OCI-LY7 (cell line): ENCODE measurements around the gene OPHN1. TPM values are rescaled to one million over a fixed set of nuclear protein-coding genes. Genes with fewer than 3 reads are reported as not detected.

ENCODE experiments used
- BruUV-seq: library from RNA; stranded (reverse); fragments of 400-500 nt; replicated peaks from 2 replicates; lab custom pipeline; 2021; lab: Mats Ljungman, UMichigan
- CTCF ChIA-PET: fragments of 300-600 bp; sonication (Branson Sonifier 250); formaldehyde crosslinking; loops from one replicate; lab custom pipeline; 2022; ENCODE audit warnings: antibody characterized with exemption; ENCODE audit not compliant: unreplicated experiment; lab: Charles Lee
- POLR2A ChIA-PET: fragments of 300-600 bp; sonication (Branson Sonifier 250); formaldehyde crosslinking; loops from one replicate; lab custom pipeline; 2022; ENCODE audit warnings: antibody characterized with exemption; lab: Charles Lee
- DNase-seq: peaks from one replicate; pipeline ENCODE4 v3.0.0-alpha.2; 2015; ENCODE audit warnings: low spot score
- H2AFZ ChIP-seq: fragments of 200-600 bp; sonication (generic), shearing (Covaris generic); 2 replicates; pipeline ENCODE4 v1.6.1; 2014; ENCODE audit warnings: mild to moderate bottlenecking, antibody characterized with exemption, low read length, moderate library complexity
- H3K27ac ChIP-seq: fragments of 200-600 bp; sonication (generic); 2 replicates; pipeline ENCODE4 v1.5.1; 2014; ENCODE audit warnings: mixed run types, low read depth, mild to moderate bottlenecking, moderate library complexity, low read length, inconsistent platforms; ENCODE audit not compliant: poor library complexity, severe bottlenecking
- H3K36me3 ChIP-seq: fragments of 200-600 bp; sonication (generic); 2 replicates; pipeline ENCODE4 v1.6.1; 2014; ENCODE audit warnings: mild to moderate bottlenecking, antibody characterized with exemption, low read length, moderate library complexity, mixed read lengths; ENCODE audit not compliant: insufficient read depth
- H3K4me1 ChIP-seq: fragments of 200-600 bp; sonication (generic); 2 replicates; pipeline ENCODE4 v1.5.1; 2014; ENCODE audit warnings: mild to moderate bottlenecking, low read length; ENCODE audit not compliant: insufficient read depth, poor library complexity, severe bottlenecking
- H3K4me2 ChIP-seq: fragments of 200-600 bp; sonication (generic); 2 replicates; pipeline ENCODE4 v1.6.1; 2014; ENCODE audit warnings: mild to moderate bottlenecking, low read length
- H3K4me3 ChIP-seq: fragments of 200-600 bp; sonication (generic); 2 replicates; pipeline ENCODE4 v1.5.1; 2014; ENCODE audit warnings: mild to moderate bottlenecking, low read depth, low read length; ENCODE audit not compliant: poor library complexity, severe bottlenecking
- H3K79me2 ChIP-seq: fragments of 200-600 bp; sonication (generic); 2 replicates; pipeline ENCODE4 v1.6.1; 2016; ENCODE audit warnings: low read depth, mild to moderate bottlenecking, low read length, moderate library complexity, mixed read lengths; ENCODE audit not compliant: insufficient read depth
- H3K9me2 ChIP-seq: fragments of 200-600 bp; sonication (generic); 2 replicates; pipeline ENCODE4 v1.6.1; 2016; ENCODE audit warnings: mild to moderate bottlenecking, low read length, mixed read lengths; ENCODE audit not compliant: insufficient read depth
- H3K9me3 ChIP-seq: fragments of 200-600 bp; sonication (generic); 2 replicates; pipeline ENCODE4 v1.6.1; 2014; ENCODE audit warnings: mild to moderate bottlenecking, mixed run types, low read length, mixed read lengths
- H4K20me1 ChIP-seq: fragments of 200-600 bp; sonication (generic); 2 replicates; pipeline ENCODE4 v1.6.1; 2014; ENCODE audit warnings: mild to moderate bottlenecking, antibody characterized with exemption, low read length, moderate library complexity, mixed read lengths; ENCODE audit not compliant: insufficient read depth
- CTCF ChIP-seq: fragments of 200-600 bp; sonication (generic); conservative IDR thresholded peaks from 2 replicates; pipeline ENCODE4 v1.5.1; 2014; ENCODE audit warnings: mild to moderate bottlenecking, antibody characterized with exemption, low read length, moderate library complexity, mixed read lengths
- EZH2phosphoT487 ChIP-seq: fragments of 200-600 bp; sonication (generic); IDR thresholded peaks from 2 replicates; pipeline ENCODE4 v1.6.1; 2018; ENCODE audit warnings: low read depth, borderline replicate concordance, mild to moderate bottlenecking, mixed run types, antibody characterized with exemption, low read length, moderate library complexity, mixed read lengths
- intact Hi-C: fragments of 100-400 bp; cut with micrococcal nuclease; formaldehyde crosslinking; loops from one replicate; pipeline ENCODE4 v1.10.0; 2022; ENCODE audit not compliant: unreplicated experiment
- total RNA-seq, 2 experiments: library from RNA; depleted of rRNA in 1 of 2; stranded (reverse); fragments of >200 nt in 1 of 2; shearing (Covaris generic) in 1 of 2; gene quantifications; 2 replicates each; pipeline ENCODE4 v1.2.3, GENCODE V29; 2014 to 2022

The OPHN1 gene
- total RNA-seq, 2 experiments from 2014 or later = not detected

- BruUV-seq = no TSS peak
- no peak overlapping the region for H2AFZ ChIP-seq
- H3K9me2 ChIP-seq = no peaks in the 10 kb centered on the region
- H3K4me1 ChIP-seq = no peaks in the 10 kb centered on the region
- no peak overlapping the region for H3K27ac ChIP-seq
- ChIA-PET CTCF (no interaction called here), POLR2A (no interaction called here)
- no peaks in the 10 kb centered on the region for H3K9me3 ChIP-seq
- TF ChIP-seq CTCF (no peak), EZH2phosphoT487 (no peak)
- H4K20me1 ChIP-seq = no peaks in the 10 kb centered on the region
- no peak for DNase-seq
- H3K79me2 ChIP-seq = no peaks in the 10 kb centered on the region
- H3K36me3 ChIP-seq = no peaks in the 10 kb centered on the region
- intact Hi-C loops = no loop called here
- H3K4me2 ChIP-seq = no peak overlapping the region
- no peak overlapping the region for H3K4me3 ChIP-seq
Measured at GRCh38 chrX:68109162-68109561, 324.1 kb downstream of the OPHN1 start.

- CTCF ChIA-PET = no interaction called here
- H3K27ac ChIP-seq = no peak overlapping the region
- no peak for DNase-seq
- POLR2A ChIA-PET = no interaction called here
- H3K9me2 ChIP-seq = no peaks in the 10 kb centered on the region
- H3K9me3 ChIP-seq = no peaks in the 10 kb centered on the region
- no peaks in the 10 kb centered on the region for H3K36me3 ChIP-seq
- H3K4me1 ChIP-seq = no peaks in the 10 kb centered on the region
- no peak for TF ChIP-seq EZH2phosphoT487
- no peak for TF ChIP-seq CTCF
- no peak overlapping the region for H2AFZ ChIP-seq
- no peaks in the 10 kb centered on the region for H4K20me1 ChIP-seq
- no peak overlapping the region for H3K4me2 ChIP-seq
- no peak overlapping the region for H3K4me3 ChIP-seq
- intact Hi-C loops = no loop called here
- BruUV-seq = no TSS peak
- H3K79me2 ChIP-seq = no peaks in the 10 kb centered on the region
Measured at GRCh38 chrX:68098431-68098830, 334.9 kb downstream of the OPHN1 start.

- Histone ChIP-seq H3K4me1 (no peaks in the 10 kb centered on the region), H2AFZ (no peak overlapping the region), H3K9me3 (no peaks in the 10 kb centered on the region), H3K27ac (no peak overlapping the region), H3K36me3 (no peaks in the 10 kb centered on the region), H3K4me3 (no peak overlapping the region), H3K4me2 (no peak overlapping the region), H3K79me2 (no peaks in the 10 kb centered on the region), H3K9me2 (no peaks in the 10 kb centered on the region), H4K20me1 (no peaks in the 10 kb centered on the region)
- POLR2A ChIA-PET = no interaction called here
- intact Hi-C loops = no loop called here
- no peak for DNase-seq
- TF ChIP-seq EZH2phosphoT487 (no peak), CTCF (no peak)
- CTCF ChIA-PET = no interaction called here
- BruUV-seq = no TSS peak
Measured at GRCh38 chrX:68090266-68090665, 343.0 kb downstream of the OPHN1 start.
